Measurements from ENCODE around the gene GET3. TPM values are rescaled to one million over a fixed set of nuclear protein-coding genes. Genes with fewer than 3 reads are reported as not detected.
A peak's percentile ranks its signal among the peaks of the same experiment; 100 is the strongest.
"Not testable (repeated sequence)": the region's sequence is repeated elsewhere in the genome, so short reads cannot be mapped to it uniquely, and the experiment has no call there.

GET3 gene
- total RNA-seq, 3 donors from 2014 or later, result 92.8 to 95.1 (median 93.8) TPM

GRCh38 chr19:12705169-12705568, 32.1 kb upstream of the GET3 start:
- peaks cover 34% of the 10 kb centered on the region for H3K36me3 Mint-ChIP-seq (ENCODE audit: insufficient read depth)
- no peaks in the 10 kb centered on the region for H3K27me3 Mint-ChIP-seq (ENCODE audit: low read depth)
- no peak for DNase-seq
- H3K4me3 Mint-ChIP-seq, result no peak overlapping the region
- ATAC-seq, result no peak
- H3K4me1 Mint-ChIP-seq (ENCODE audit: low read depth), result no peaks in the 10 kb centered on the region
- no peaks in the 10 kb centered on the region for H3K9me3 Mint-ChIP-seq

- Mint-ChIP-seq H3K36me3 (ENCODE audit: insufficient read depth) (peaks cover 40% of the 10 kb centered on the region), H3K27me3 (ENCODE audit: low read depth) (no peaks in the 10 kb centered on the region), H3K9me3 (no peaks in the 10 kb centered on the region), H3K4me1 (ENCODE audit: low read depth) (no peaks in the 10 kb centered on the region), H3K4me3 (no peak overlapping the region)
- ATAC-seq, result no peak
- no peak for DNase-seq
These were observed 31.5 kb upstream of the GET3 start for GRCh38 chr19:12705654-12706331.

GRCh38 chr19:12706332-12706718, 31.0 kb upstream of the GET3 start:
- no peaks in the 10 kb centered on the region for H3K27me3 Mint-ChIP-seq (ENCODE audit: low read depth)
- DNase-seq, result no peak
- no peaks in the 10 kb centered on the region for H3K4me1 Mint-ChIP-seq (ENCODE audit: low read depth)
- H3K36me3 Mint-ChIP-seq (ENCODE audit: insufficient read depth), result peaks cover 38% of the 10 kb centered on the region
- no peaks in the 10 kb centered on the region for H3K9me3 Mint-ChIP-seq
- no peak overlapping the region for H3K4me3 Mint-ChIP-seq
- ATAC-seq, result no peak

DNA sequence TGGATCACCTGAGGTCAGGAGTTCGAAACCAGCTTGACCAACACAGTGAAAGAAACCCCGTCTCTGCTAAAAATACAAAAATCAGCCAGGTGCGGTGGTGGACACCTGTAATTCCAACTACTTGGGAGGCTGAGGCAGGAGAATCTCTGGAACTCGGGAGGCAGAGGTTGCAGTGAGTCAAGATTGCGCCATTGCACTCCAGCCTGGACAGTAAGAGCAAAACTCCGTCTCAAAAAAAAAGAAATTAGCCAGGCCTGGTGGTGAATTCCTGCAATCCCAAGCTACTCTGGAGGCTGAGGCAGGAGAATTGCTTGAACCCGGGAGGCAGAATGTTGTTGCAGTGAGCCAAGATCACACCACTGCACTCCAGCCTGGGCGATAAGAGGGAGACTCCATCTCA, 28.7 kb upstream of the GET3 start:
- no peak for DNase-seq
- Mint-ChIP-seq H3K36me3 (ENCODE audit: insufficient read depth) (peaks cover 35% of the 10 kb centered on the region), H3K27me3 (ENCODE audit: low read depth) (no peaks in the 10 kb centered on the region), H3K9me3 (no peaks in the 10 kb centered on the region), H3K4me1 (ENCODE audit: low read depth) (no peaks in the 10 kb centered on the region), H3K4me3 (no peak overlapping the region)
- no peak for ATAC-seq

- H3K9me3 Mint-ChIP-seq, result no peaks in the 10 kb centered on the region
- H3K27me3 Mint-ChIP-seq (ENCODE audit: low read depth), result no peaks in the 10 kb centered on the region
- DNase-seq, result no peak
- H3K4me1 Mint-ChIP-seq (ENCODE audit: low read depth), result no peaks in the 10 kb centered on the region
- peaks cover 27% of the 10 kb centered on the region for H3K36me3 Mint-ChIP-seq (ENCODE audit: insufficient read depth)
- H3K4me3 Mint-ChIP-seq, result no peak overlapping the region
- ATAC-seq, result no peak
These were observed 26.1 kb upstream of the GET3 start for GRCh38 chr19:12711187-12711586.

GRCh38 chr19:12712077-12712476, 25.2 kb upstream of the GET3 start:
- not testable (repeated sequence) for H3K4me3 Mint-ChIP-seq; ATAC-seq; DNase-seq; H3K9me3 Mint-ChIP-seq; H3K4me1 Mint-ChIP-seq (ENCODE audit: low read depth); H3K27me3 Mint-ChIP-seq (ENCODE audit: low read depth)
- H3K36me3 Mint-ChIP-seq (ENCODE audit: insufficient read depth), result peaks cover 27% of the 10 kb centered on the region

DNA sequence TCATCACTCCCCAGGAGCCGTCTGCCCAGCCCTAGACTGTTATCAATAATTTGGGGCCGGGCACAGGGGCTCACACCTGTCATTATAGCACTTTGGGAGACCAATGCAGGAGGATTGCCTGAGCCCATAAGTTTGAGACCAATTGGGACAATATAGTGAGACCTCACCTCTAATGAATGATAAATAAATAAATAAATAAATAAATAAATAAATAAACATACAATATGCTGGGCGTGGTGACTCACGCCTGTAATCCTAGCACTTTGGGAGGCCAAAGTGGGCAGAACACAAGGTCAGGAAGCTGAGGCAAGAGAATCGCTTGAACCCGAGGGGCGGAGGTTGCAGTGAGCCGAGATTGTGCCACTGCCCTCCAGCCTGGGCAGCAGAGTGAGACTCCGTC, 24.0 kb upstream of the GET3 start:
- not testable (repeated sequence) for H3K4me3 Mint-ChIP-seq; H3K27me3 Mint-ChIP-seq (ENCODE audit: low read depth); H3K4me1 Mint-ChIP-seq (ENCODE audit: low read depth); DNase-seq; H3K9me3 Mint-ChIP-seq; ATAC-seq
- peaks cover 27% of the 10 kb centered on the region for H3K36me3 Mint-ChIP-seq (ENCODE audit: insufficient read depth)

GRCh38 chr19:12715102-12715501, 22.2 kb upstream of the GET3 start:
- DNase-seq, result no peak
- Mint-ChIP-seq H3K4me1 (ENCODE audit: low read depth) (peaks cover 7% of the 10 kb centered on the region), H3K27me3 (ENCODE audit: low read depth) (no peaks in the 10 kb centered on the region), H3K9me3 (no peaks in the 10 kb centered on the region), H3K36me3 (ENCODE audit: insufficient read depth) (peaks cover 33% of the 10 kb centered on the region), H3K4me3 (no peak overlapping the region)
- ATAC-seq, result no peak

DNA sequence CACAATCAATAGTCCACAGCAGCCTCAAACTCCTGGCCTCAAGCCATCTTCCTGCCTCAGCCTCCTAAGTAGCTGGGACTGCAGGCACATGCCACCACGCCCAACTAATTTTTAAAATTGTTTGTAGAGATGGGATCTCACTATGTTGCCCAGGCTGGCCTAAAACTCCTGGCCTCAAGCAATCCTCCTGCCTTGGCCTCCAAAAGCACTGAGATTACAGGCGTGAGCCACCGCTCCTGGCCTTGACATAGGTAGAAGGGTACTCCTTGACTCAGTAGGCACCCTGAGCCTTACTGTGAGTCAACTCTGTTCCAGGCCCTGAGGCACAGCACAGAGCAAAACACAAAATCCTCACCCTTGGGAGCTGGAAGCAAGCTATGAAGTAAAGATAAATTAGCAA, 21.4 kb upstream of the GET3 start:
- Mint-ChIP-seq H3K36me3 (ENCODE audit: insufficient read depth) (peaks cover 30% of the 10 kb centered on the region), H3K9me3 (no peaks in the 10 kb centered on the region)
- ATAC-seq, result no peak

DNA sequence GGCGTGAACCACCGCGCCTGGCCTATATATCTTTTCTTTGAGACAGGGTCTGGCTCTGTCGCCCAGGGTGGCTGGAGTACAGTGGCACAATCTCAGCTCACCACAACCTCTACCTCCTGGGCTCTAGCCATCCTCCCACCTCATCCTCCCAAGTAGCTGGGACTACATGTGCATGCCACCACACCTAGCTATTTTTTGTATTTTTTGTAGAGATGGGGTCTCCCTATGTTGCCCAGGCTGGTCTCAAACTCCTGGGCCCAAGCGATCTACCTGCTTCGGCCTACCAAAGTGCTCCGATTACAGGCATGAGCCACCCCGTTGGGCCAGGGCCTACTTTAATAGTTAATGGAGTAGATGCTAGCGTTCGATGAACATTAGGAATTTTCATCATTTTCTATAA, 17.0 kb upstream of the GET3 start:
- H3K4me1 Mint-ChIP-seq (ENCODE audit: low read depth), result peaks cover 24% of the 10 kb centered on the region
- no peak for ATAC-seq
- no peak for DNase-seq
- no peaks in the 10 kb centered on the region for H3K9me3 Mint-ChIP-seq
- H3K4me3 Mint-ChIP-seq, result peak overlapping the region; percentile 85
- H3K27me3 Mint-ChIP-seq (ENCODE audit: low read depth), result no peaks in the 10 kb centered on the region
- peaks cover 24% of the 10 kb centered on the region for H3K36me3 Mint-ChIP-seq (ENCODE audit: insufficient read depth)

More for the DNA sequence above, 21.4 kb upstream of the GET3 start:
- H3K27me3 Mint-ChIP-seq (ENCODE audit: low read depth), result no peaks in the 10 kb centered on the region
- DNase-seq, result no peak
- H3K4me3 Mint-ChIP-seq, result no peak overlapping the region
- H3K4me1 Mint-ChIP-seq (ENCODE audit: low read depth), result peaks cover 13% of the 10 kb centered on the region

GRCh38 chr19:12720851-12721655, 16.2 kb upstream of the GET3 start:
- no peaks in the 10 kb centered on the region for H3K9me3 Mint-ChIP-seq
- peaks cover 24% of the 10 kb centered on the region for H3K4me1 Mint-ChIP-seq (ENCODE audit: low read depth)
- DNase-seq (no peak), ATAC-seq (no peak)
- H3K36me3 Mint-ChIP-seq (ENCODE audit: insufficient read depth), result peaks cover 24% of the 10 kb centered on the region
- H3K4me3 Mint-ChIP-seq, result peak overlapping the region; percentile 85
- H3K27me3 Mint-ChIP-seq (ENCODE audit: low read depth), result no peaks in the 10 kb centered on the region

- Mint-ChIP-seq H3K36me3 (ENCODE audit: insufficient read depth) (peaks cover 19% of the 10 kb centered on the region), H3K4me1 (ENCODE audit: low read depth) (peaks cover 24% of the 10 kb centered on the region)
- ATAC-seq, result peak; percentile 19 to 29
These were observed 15.4 kb upstream of the GET3 start for GRCh38 chr19:12721656-12722565.

DNA sequence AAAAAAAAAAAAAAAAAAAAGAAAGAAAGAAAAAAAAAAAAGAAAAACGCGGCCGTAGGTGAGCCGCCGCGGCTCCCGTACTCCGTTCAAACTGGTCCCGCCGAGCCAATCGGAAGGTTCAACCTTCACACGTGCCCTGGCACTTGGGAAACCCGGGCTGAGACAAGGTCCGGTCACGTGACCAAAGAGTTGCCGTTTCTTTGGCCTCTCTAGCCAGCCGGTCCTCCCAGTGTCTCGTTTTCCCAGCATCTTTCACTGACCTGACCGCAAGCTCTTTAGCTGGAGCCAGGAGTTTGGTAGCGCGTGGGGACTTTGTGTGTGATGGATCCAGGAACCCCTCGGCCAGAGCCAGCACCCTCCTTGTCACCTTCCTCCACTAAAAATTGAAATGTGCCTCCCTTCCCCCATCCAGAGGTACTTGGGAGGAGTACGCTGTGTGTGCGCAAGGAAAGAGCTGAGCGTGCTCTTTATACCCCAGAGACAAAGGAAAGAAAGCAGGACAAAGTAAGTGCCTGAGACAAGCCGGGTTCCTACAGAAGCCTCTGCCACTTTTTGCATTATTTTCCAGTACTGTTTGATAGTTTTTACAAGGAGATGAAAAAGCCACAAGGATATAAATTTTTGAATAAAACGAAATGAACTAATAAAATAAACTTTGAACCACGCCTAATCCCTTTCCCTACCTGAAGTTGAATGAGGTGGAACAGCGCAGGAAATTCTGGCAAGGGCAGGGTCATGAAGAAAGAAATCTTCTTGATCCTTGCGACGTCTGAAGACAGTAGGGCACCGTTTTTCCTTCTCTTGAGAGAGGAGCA, 14.5 kb upstream of the GET3 start:
- Mint-ChIP-seq H3K36me3 (ENCODE audit: insufficient read depth) (peaks cover 19% of the 10 kb centered on the region), H3K4me1 (ENCODE audit: low read depth) (peaks cover 24% of the 10 kb centered on the region), H3K4me3 (peak overlapping the region; percentile 94), H3K9me3 (no peaks in the 10 kb centered on the region), H3K27me3 (ENCODE audit: low read depth) (no peaks in the 10 kb centered on the region)
- DNase-seq (peak; percentile 88), ATAC-seq (peak; percentile 87)

More at GRCh38 chr19:12721656-12722565, 15.4 kb upstream of the GET3 start:
- H3K9me3 Mint-ChIP-seq, result no peaks in the 10 kb centered on the region
- H3K27me3 Mint-ChIP-seq (ENCODE audit: low read depth), result no peaks in the 10 kb centered on the region
- DNase-seq, result peak; percentile 39
- peak overlapping the region; percentile 94 for H3K4me3 Mint-ChIP-seq

- no peaks in the 10 kb centered on the region for H3K27me3 Mint-ChIP-seq (ENCODE audit: low read depth)
- H3K36me3 Mint-ChIP-seq (ENCODE audit: insufficient read depth), result peaks cover 19% of the 10 kb centered on the region
- no peaks in the 10 kb centered on the region for H3K9me3 Mint-ChIP-seq
- peak overlapping the region; percentile 94 for H3K4me3 Mint-ChIP-seq
- peaks cover 24% of the 10 kb centered on the region for H3K4me1 Mint-ChIP-seq (ENCODE audit: low read depth)
- no peak for ATAC-seq
- DNase-seq, result no peak
These were observed 14.0 kb upstream of the GET3 start for GRCh38 chr19:12723381-12723640.
